ENCODE data around the gene MRGPRF.

The MRGPRF gene

GRCh38 chr11:69050592-69051380, 37.7 kb upstream of the MRGPRF start:
- no peak for DNase-seq

GRCh38 chr11:69049490-69049867, 36.4 kb upstream of the MRGPRF start:
- DNase-seq, result peak in 1 of 2 donors; percentile 41

GRCh38 chr11:69048694-69049489, 35.8 kb upstream of the MRGPRF start, which contains the start of gene TPCN2:
Gene TPCN2 (plus strand): TSS chr11:69048932. CDS start chr11:69048998, 66 bp downstream.
- DNase-seq, result peak; percentile 90 to 93

- no peak for DNase-seq
Measured at GRCh38 chr11:69048031-69048693, 35.1 kb upstream of the MRGPRF start.

- DNase-seq, result peak in 1 of 2 donors; percentile 27
Measured at GRCh38 chr11:69044111-69045013, 31.3 kb upstream of the MRGPRF start.

GRCh38 chr11:69041516-69041915, 28.5 kb upstream of the MRGPRF start:
- DNase-seq, result no peak

GRCh38 chr11:69040581-69041260, 27.7 kb upstream of the MRGPRF start:
- peak in 1 of 2 donors; percentile 26 for DNase-seq

- no peak for DNase-seq
Measured at GRCh38 chr11:69040051-69040450, 27.0 kb upstream of the MRGPRF start.

- DNase-seq, result no peak
Measured at GRCh38 chr11:69039501-69039900, 26.5 kb upstream of the MRGPRF start.

GRCh38 chr11:69037544-69037943, 24.5 kb upstream of the MRGPRF start:
- DNase-seq, result no peak

- DNase-seq, result no peak
Measured at GRCh38 chr11:69037074-69037473, 24.0 kb upstream of the MRGPRF start.

GRCh38 chr11:69035946-69036340, 22.9 kb upstream of the MRGPRF start:
- DNase-seq, result no peak

- DNase-seq, result no peak
Measured at GRCh38 chr11:69035150-69035945, 22.3 kb upstream of the MRGPRF start.

- DNase-seq, result no peak
Measured at GRCh38 chr11:69034123-69034867, 21.2 kb upstream of the MRGPRF start.

- DNase-seq, result no peak
Measured at GRCh38 chr11:69033431-69033830, 20.4 kb upstream of the MRGPRF start.

- DNase-seq, result no peak
Measured at GRCh38 chr11:69032833-69033232, 19.8 kb upstream of the MRGPRF start.

GRCh38 chr11:69030301-69030700, 17.3 kb upstream of the MRGPRF start:
- DNase-seq, result no peak

GRCh38 chr11:69027704-69028372, 14.8 kb upstream of the MRGPRF start:
- DNase-seq, result no peak

- DNase-seq, result no peak
Measured at GRCh38 chr11:69024509-69024908, 11.5 kb upstream of the MRGPRF start.

- no peak for DNase-seq
Measured at GRCh38 chr11:69022260-69022659, 9.2 kb upstream of the MRGPRF start.
